ENCODE measurements around the gene MSANTD1. TPM values are rescaled to one million over a fixed set of nuclear protein-coding genes. Genes with fewer than 3 reads are reported as not detected.
A peak's percentile ranks its signal among the peaks of the same experiment; 100 is the strongest.

The MSANTD1 gene
- total and polyA plus RNA-seq, 10 of the 15 experiments (the other 5 are each of a cell fraction or from before 2014, with no cell fraction given): 0.07 to 0.87 (median 0.22) TPM; not detected in 2

GRCh38 chr4:3229328-3229727, 19.6 kb upstream of the MSANTD1 start:
- H3K27ac ChIP-seq (ENCODE audit: control insufficient read depth, insufficient read depth): no peak overlapping the region
- no peak overlapping the region for H3K4me2 ChIP-seq (ENCODE audit: control insufficient read depth, insufficient read depth)
- BruUV-seq (replicated peaks): no TSS peak
- H3K36me3 ChIP-seq (ENCODE audit: control insufficient read depth in 2 of 2, insufficient read depth in 2 of 2, low read length in 1 of 2): peaks cover 34 to 62% of the 10 kb centered on the region in 2 experiments; a peak in 3 of 4 replicates
- 100% methylated on average over 9 of the region's 9 CpGs for WGBS (ENCODE audit: insufficient coverage, insufficient replicate concordance, low lambda C conversion rate, missing lambda C conversion rate)
- ATAC-seq (no peak), DNase-seq (ENCODE audit: low read depth, low spot score) (no peak), FAIRE-seq (no peak)
- ChIA-PET POLR2A (no interaction called here), SMC1A (ENCODE audit: uncharacterized antibody, unreplicated experiment) (no interaction called here), RAD21 (ENCODE audit: unreplicated experiment) (no interaction called here), CTCF (no interaction called here)
- H3K4me3 ChIP-seq: no peak overlapping the region
- no peaks in the 10 kb centered on the region for H4K20me1 ChIP-seq (ENCODE audit: control insufficient read depth, insufficient read depth)
- in situ Hi-C loops (cut with MboI) (no loop called here), intact Hi-C loops (cut with micrococcal nuclease; ENCODE audit: unreplicated experiment) (no loop called here)
- no peak overlapping the region for H2AFZ ChIP-seq (ENCODE audit: control insufficient read depth, low read depth, low read length)
- H3K9me3 ChIP-seq (replicated peaks; ENCODE audit: control insufficient read depth, insufficient read depth, low read length): no peaks in the 10 kb centered on the region
- H3K79me2 ChIP-seq (ENCODE audit: control insufficient read depth, insufficient read depth, low read length): no peaks in the 10 kb centered on the region
- no peaks in the 10 kb centered on the region for H3K4me1 ChIP-seq (ENCODE audit: control insufficient read depth, insufficient read depth, low read length)
- TF ChIP-seq, protein P1, sequence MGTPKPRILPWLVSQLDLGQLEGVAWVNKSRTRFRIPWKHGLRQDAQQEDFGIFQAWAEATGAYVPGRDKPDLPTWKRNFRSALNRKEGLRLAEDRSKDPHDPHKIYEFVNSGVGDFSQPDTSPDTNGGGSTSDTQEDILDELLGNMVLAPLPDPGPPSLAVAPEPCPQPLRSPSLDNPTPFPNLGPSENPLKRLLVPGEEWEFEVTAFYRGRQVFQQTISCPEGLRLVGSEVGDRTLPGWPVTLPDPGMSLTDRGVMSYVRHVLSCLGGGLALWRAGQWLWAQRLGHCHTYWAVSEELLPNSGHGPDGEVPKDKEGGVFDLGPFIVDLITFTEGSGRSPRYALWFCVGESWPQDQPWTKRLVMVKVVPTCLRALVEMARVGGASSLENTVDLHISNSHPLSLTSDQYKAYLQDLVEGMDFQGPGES (IDR thresholded peaks at IDR 0.05): no peak
- TF ChIP-seq, protein P2, sequence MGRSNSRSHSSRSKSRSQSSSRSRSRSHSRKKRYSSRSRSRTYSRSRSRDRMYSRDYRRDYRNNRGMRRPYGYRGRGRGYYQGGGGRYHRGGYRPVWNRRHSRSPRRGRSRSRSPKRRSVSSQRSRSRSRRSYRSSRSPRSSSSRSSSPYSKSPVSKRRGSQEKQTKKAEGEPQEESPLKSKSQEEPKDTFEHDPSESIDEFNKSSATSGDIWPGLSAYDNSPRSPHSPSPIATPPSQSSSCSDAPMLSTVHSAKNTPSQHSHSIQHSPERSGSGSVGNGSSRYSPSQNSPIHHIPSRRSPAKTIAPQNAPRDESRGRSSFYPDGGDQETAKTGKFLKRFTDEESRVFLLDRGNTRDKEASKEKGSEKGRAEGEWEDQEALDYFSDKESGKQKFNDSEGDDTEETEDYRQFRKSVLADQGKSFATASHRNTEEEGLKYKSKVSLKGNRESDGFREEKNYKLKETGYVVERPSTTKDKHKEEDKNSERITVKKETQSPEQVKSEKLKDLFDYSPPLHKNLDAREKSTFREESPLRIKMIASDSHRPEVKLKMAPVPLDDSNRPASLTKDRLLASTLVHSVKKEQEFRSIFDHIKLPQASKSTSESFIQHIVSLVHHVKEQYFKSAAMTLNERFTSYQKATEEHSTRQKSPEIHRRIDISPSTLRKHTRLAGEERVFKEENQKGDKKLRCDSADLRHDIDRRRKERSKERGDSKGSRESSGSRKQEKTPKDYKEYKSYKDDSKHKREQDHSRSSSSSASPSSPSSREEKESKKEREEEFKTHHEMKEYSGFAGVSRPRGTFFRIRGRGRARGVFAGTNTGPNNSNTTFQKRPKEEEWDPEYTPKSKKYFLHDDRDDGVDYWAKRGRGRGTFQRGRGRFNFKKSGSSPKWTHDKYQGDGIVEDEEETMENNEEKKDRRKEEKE (IDR thresholded peaks at IDR 0.05): no peak
- TF ChIP-seq SREBF1 (IDR thresholded peaks at IDR 0.05; ENCODE audit: low read length) (no peak), DPF2 (IDR thresholded peaks at IDR 0.05) (no peak), POLR2A (IDR thresholded peaks at IDR 0.05; ENCODE audit: low read depth, low read length) (peak; percentile 65; the same call in 1 of the 2 replicates), HDGF (IDR thresholded peaks at IDR 0.05) (0 out of 2 replicates have a peak, but pooled peaks have one; percentile 76), NR2C2 (IDR thresholded peaks at IDR 0.05; ENCODE audit: borderline replicate concordance, control insufficient read depth, insufficient read length, low read depth) (peak; percentile 41), LARP7 (IDR thresholded peaks at IDR 0.05) (no peak), MYB (IDR thresholded peaks at IDR 0.05; ENCODE audit: borderline replicate concordance, low read depth, low read length) (no peak), CEBPZ (IDR thresholded peaks at IDR 0.05; ENCODE audit: low read depth, low read length) (no peak), ZNF622 (IDR thresholded peaks at IDR 0.05) (no peak), MTA2 (IDR thresholded peaks at IDR 0.05; ENCODE audit: low read depth) (no peak)
- TF ChIP-seq, protein P3, sequence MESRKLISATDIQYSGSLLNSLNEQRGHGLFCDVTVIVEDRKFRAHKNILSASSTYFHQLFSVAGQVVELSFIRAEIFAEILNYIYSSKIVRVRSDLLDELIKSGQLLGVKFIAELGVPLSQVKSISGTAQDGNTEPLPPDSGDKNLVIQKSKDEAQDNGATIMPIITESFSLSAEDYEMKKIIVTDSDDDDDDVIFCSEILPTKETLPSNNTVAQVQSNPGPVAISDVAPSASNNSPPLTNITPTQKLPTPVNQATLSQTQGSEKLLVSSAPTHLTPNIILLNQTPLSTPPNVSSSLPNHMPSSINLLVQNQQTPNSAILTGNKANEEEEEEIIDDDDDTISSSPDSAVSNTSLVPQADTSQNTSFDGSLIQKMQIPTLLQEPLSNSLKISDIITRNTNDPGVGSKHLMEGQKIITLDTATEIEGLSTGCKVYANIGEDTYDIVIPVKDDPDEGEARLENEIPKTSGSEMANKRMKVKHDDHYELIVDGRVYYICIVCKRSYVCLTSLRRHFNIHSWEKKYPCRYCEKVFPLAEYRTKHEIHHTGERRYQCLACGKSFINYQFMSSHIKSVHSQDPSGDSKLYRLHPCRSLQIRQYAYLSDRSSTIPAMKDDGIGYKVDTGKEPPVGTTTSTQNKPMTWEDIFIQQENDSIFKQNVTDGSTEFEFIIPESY (IDR thresholded peaks at IDR 0.05): no peak
- no peaks in the 10 kb centered on the region for H3K27me3 ChIP-seq (replicated peaks in 1 of 2; ENCODE audit: control insufficient read depth in 2 of 2, insufficient read depth in 2 of 2, low read length in 1 of 2)
- no peak overlapping the region for H3K9ac ChIP-seq (ENCODE audit: control insufficient read depth, insufficient read depth, low read length)
